ENCODE measurements around the gene SLC47A2.

Gene SLC47A2

GRCh38 chr17:19759568-19760549, 43.5 kb upstream of the SLC47A2 start:
- no peak overlapping the region for H3K4me3 ChIP-seq (ENCODE audit: low read depth, low read length)
- TF ChIP-seq CTCF (IDR thresholded peaks at IDR 0.05; ENCODE audit: borderline replicate concordance, insufficient read depth, low read depth, low read length) = no peak

GRCh38 chr17:19757536-19758180, 41.3 kb upstream of the SLC47A2 start:
- no peak overlapping the region for H3K4me3 ChIP-seq (ENCODE audit: low read depth, low read length)
- no peak for TF ChIP-seq CTCF (IDR thresholded peaks at IDR 0.05; ENCODE audit: borderline replicate concordance, insufficient read depth, low read depth, low read length)

- no peak overlapping the region for H3K4me3 ChIP-seq (ENCODE audit: low read depth, low read length)
Measured at GRCh38 chr17:19756546-19756945, 40.2 kb upstream of the SLC47A2 start.

GRCh38 chr17:19755821-19756510, 39.6 kb upstream of the SLC47A2 start:
- no peak overlapping the region for H3K4me3 ChIP-seq (ENCODE audit: low read depth, low read length)
- no peak for TF ChIP-seq CTCF (IDR thresholded peaks at IDR 0.05; ENCODE audit: borderline replicate concordance, insufficient read depth, low read depth, low read length)

More at GRCh38 chr17:19756546-19756945, 40.2 kb upstream of the SLC47A2 start:
- no peak for TF ChIP-seq CTCF (IDR thresholded peaks at IDR 0.05; ENCODE audit: borderline replicate concordance, insufficient read depth, low read depth, low read length)

- TF ChIP-seq CTCF (IDR thresholded peaks at IDR 0.05; ENCODE audit: borderline replicate concordance, insufficient read depth, low read depth, low read length) = no peak
- no peak overlapping the region for H3K4me3 ChIP-seq (ENCODE audit: low read depth, low read length)
Measured at GRCh38 chr17:19755392-19755791, 39.0 kb upstream of the SLC47A2 start.

GRCh38 chr17:19753661-19754463, 37.5 kb upstream of the SLC47A2 start:
- no peak overlapping the region for H3K4me3 ChIP-seq (ENCODE audit: low read depth, low read length)
- TF ChIP-seq CTCF (IDR thresholded peaks at IDR 0.05; ENCODE audit: borderline replicate concordance, insufficient read depth, low read depth, low read length) = peak; percentile 26; the same call in 1 of the 2 replicates
